Measurements from ENCODE around the gene USP48.
"Not testable (repeated sequence)": the region's sequence is repeated elsewhere in the genome, so short reads cannot be mapped to it uniquely, and the experiment has no call there.

The USP48 gene

DNA sequence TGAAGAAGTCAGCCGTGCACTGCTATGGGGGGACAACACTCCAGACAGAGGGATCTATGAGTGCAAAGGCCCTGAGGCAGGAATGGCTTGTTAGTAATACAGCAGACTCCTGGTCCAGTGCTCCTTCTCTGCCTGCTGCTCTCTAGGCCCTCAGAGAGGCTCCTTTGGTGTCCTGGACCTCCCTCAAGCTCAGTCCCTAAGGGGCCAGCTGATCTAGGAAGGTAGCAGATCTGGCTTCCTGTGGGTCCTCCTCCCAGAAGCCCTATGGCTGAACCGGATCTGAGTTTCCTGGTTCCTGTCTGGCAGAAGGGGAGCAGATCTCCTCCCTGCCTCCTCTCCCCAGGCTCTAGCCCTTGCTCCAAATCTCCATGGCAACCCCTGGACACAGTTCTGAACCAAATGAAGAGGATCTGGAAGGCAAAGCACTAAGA, 28.9 kb upstream of the USP48 start, which contains the start of gene LDLRAD2:
Gene LDLRAD2, plus strand, starts transcription at position 391 of the 431 bp plus-strand sequence. CDS start 187 bp downstream, outside the sequence.
- H3K9ac ChIP-seq (ENCODE audit: low read depth, low read length), result no peak within 1 kb of the TSS
- no peaks in the 10 kb centered on the region for H3K4me1 ChIP-seq (ENCODE audit: control insufficient read depth, insufficient read depth, low read length)
- no peaks in the 10 kb centered on the region for H3K36me3 ChIP-seq (ENCODE audit: control insufficient read depth, insufficient read depth, low read length)
- no peaks in the 10 kb centered on the region for H3K27me3 ChIP-seq (ENCODE audit: control insufficient read depth, insufficient read depth, low read length)
- H3K9me3 ChIP-seq (ENCODE audit: control insufficient read depth, insufficient read depth, low read length), result no peaks in the 10 kb centered on the region
- no peak within 1 kb of the TSS for H3K4me3 ChIP-seq (ENCODE audit: low read depth, low read length)

- Histone ChIP-seq H3K9me3 (ENCODE audit: control insufficient read depth, insufficient read depth, low read length) (no peaks in the 10 kb centered on the region), H3K4me1 (ENCODE audit: control insufficient read depth, insufficient read depth, low read length) (no peaks in the 10 kb centered on the region), H3K9ac (ENCODE audit: low read depth, low read length) (no peak overlapping the region)
These were observed 21.6 kb upstream of the USP48 start for GRCh38 chr1:21804536-21804935.

DNA sequence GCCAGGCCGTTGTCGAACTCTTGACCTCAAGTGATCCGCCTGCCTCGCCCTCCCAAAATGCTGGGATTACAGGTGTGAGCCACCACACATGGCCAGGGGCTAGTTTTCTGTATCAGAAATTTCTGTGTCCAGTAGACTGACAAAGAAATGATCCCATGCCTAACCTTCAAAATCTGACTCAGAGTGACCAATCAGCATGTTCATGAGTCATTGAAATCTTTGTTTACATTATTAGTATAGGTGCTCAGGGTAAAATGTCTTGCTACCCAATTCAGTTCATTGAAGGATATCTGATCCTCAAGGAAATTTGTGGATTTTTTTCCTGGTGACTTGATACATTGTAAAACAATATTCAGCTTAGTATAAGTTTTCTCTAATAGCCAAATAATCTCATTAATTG, 18.2 kb upstream of the USP48 start:
- Histone ChIP-seq H3K9ac (ENCODE audit: low read depth, low read length) (no peak overlapping the region), H3K36me3 (ENCODE audit: control insufficient read depth, insufficient read depth, low read length) (no peaks in the 10 kb centered on the region), H3K9me3 (ENCODE audit: control insufficient read depth, insufficient read depth, low read length) (no peaks in the 10 kb centered on the region), H3K4me1 (ENCODE audit: control insufficient read depth, insufficient read depth, low read length) (no peaks in the 10 kb centered on the region), H3K27me3 (ENCODE audit: control insufficient read depth, insufficient read depth, low read length) (no peaks in the 10 kb centered on the region), H3K4me3 (ENCODE audit: low read depth, low read length) (no peak overlapping the region)

More at GRCh38 chr1:21804536-21804935, 21.6 kb upstream of the USP48 start:
- H3K36me3 ChIP-seq (ENCODE audit: control insufficient read depth, insufficient read depth, low read length), result no peaks in the 10 kb centered on the region
- H3K27me3 ChIP-seq (ENCODE audit: control insufficient read depth, insufficient read depth, low read length), result no peaks in the 10 kb centered on the region
- no peak overlapping the region for H3K4me3 ChIP-seq (ENCODE audit: low read depth, low read length)

DNA sequence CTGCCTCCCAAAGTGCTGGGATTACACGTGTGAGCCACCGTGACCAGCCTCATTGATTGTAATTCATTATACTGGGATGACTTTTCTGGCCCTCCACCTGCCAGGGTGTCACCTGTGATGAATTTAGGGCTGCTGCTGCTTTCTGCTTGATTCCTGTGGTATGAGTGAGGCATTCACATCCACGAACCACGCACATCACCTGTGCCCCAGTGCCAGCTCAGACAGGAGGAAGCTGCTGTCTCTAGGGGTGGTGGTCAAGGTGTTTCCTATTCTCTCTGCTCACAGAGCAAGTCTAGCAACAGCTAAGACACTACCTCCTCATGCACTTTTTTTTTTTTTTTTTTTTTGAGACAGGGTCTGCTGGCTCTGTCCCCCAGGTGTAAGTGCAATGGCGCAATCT, 16.8 kb upstream of the USP48 start:
- no peaks in the 10 kb centered on the region for H3K4me1 ChIP-seq (ENCODE audit: control insufficient read depth, insufficient read depth, low read length)
- no peaks in the 10 kb centered on the region for H3K9me3 ChIP-seq (ENCODE audit: control insufficient read depth, insufficient read depth, low read length)
- no peaks in the 10 kb centered on the region for H3K36me3 ChIP-seq (ENCODE audit: control insufficient read depth, insufficient read depth, low read length)
- no peaks in the 10 kb centered on the region for H3K27me3 ChIP-seq (ENCODE audit: control insufficient read depth, insufficient read depth, low read length)
- H3K4me3 ChIP-seq (ENCODE audit: low read depth, low read length), result no peak overlapping the region
- no peak overlapping the region for H3K9ac ChIP-seq (ENCODE audit: low read depth, low read length)

GRCh38 chr1:21795075-21795474, 12.1 kb upstream of the USP48 start:
- no peaks in the 10 kb centered on the region for H3K9me3 ChIP-seq (ENCODE audit: control insufficient read depth, insufficient read depth, low read length)
- no peaks in the 10 kb centered on the region for H3K36me3 ChIP-seq (ENCODE audit: control insufficient read depth, insufficient read depth, low read length)
- no peaks in the 10 kb centered on the region for H3K27me3 ChIP-seq (ENCODE audit: control insufficient read depth, insufficient read depth, low read length)
- H3K4me1 ChIP-seq (ENCODE audit: control insufficient read depth, insufficient read depth, low read length), result no peaks in the 10 kb centered on the region
- no peak overlapping the region for H3K9ac ChIP-seq (ENCODE audit: low read depth, low read length)
- no peak overlapping the region for H3K4me3 ChIP-seq (ENCODE audit: low read depth, low read length)

DNA sequence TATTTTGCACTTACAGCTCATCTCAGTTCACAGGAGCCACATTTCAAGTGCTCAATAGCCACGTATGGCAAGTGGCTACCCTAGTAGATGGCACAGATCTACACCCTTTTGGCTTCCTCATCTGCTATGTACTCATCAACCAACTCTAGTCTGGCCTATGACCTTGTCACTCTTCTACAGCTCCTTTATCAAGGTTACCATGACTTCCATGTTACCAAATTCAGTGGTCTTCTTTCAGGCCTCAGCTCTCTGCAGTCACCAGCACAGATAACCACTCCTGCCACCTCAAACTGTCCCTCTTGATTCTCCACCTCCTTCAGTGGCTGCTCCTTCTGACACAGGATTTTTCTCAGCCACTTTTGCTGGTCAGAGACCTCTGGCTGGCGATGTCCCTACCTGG, 11.7 kb upstream of the USP48 start:
- Histone ChIP-seq H3K9me3 (ENCODE audit: control insufficient read depth, insufficient read depth, low read length) (no peaks in the 10 kb centered on the region), H3K36me3 (ENCODE audit: control insufficient read depth, insufficient read depth, low read length) (no peaks in the 10 kb centered on the region), H3K27me3 (ENCODE audit: control insufficient read depth, insufficient read depth, low read length) (no peaks in the 10 kb centered on the region), H3K4me3 (ENCODE audit: low read depth, low read length) (no peak overlapping the region), H3K9ac (ENCODE audit: low read depth, low read length) (no peak overlapping the region), H3K4me1 (ENCODE audit: control insufficient read depth, insufficient read depth, low read length) (peaks cover 2% of the 10 kb centered on the region)

- Histone ChIP-seq H3K4me3 (ENCODE audit: low read depth, low read length) (no peak overlapping the region), H3K9me3 (ENCODE audit: control insufficient read depth, insufficient read depth, low read length) (no peaks in the 10 kb centered on the region), H3K4me1 (ENCODE audit: control insufficient read depth, insufficient read depth, low read length) (peaks cover 2% of the 10 kb centered on the region), H3K36me3 (ENCODE audit: control insufficient read depth, insufficient read depth, low read length) (no peaks in the 10 kb centered on the region), H3K27me3 (ENCODE audit: control insufficient read depth, insufficient read depth, low read length) (no peaks in the 10 kb centered on the region), H3K9ac (ENCODE audit: low read depth, low read length) (no peak overlapping the region)
These were observed 10.2 kb upstream of the USP48 start for GRCh38 chr1:21793104-21793503.

DNA sequence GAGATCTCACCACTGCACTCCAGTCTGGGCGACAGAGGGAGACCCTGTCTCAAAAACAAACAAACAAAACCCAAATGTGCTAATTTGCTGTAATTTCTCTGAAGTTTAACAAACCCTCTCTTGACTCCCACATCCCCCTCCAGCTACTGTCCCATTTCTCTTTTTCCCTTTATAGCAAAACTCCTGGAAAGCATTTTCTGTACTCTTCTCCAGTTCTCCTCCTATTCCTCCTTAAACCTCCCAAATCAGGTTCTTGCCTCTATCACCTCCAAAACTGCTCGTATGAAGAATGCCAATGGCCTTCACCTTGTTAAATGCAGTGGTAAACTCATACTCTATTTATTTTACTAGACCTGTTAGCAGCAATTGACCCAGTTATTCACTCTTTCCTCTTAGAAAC, 3.7 kb upstream of the USP48 start:
- Histone ChIP-seq H3K9me3 (ENCODE audit: control insufficient read depth, insufficient read depth, low read length) (no peaks in the 10 kb centered on the region), H3K9ac (ENCODE audit: low read depth, low read length) (no peak overlapping the region), H3K4me1 (ENCODE audit: control insufficient read depth, insufficient read depth, low read length) (peaks cover 2% of the 10 kb centered on the region), H3K27me3 (ENCODE audit: control insufficient read depth, insufficient read depth, low read length) (no peaks in the 10 kb centered on the region), H3K4me3 (ENCODE audit: low read depth, low read length) (no peak overlapping the region), H3K36me3 (ENCODE audit: control insufficient read depth, insufficient read depth, low read length) (no peaks in the 10 kb centered on the region)

DNA sequence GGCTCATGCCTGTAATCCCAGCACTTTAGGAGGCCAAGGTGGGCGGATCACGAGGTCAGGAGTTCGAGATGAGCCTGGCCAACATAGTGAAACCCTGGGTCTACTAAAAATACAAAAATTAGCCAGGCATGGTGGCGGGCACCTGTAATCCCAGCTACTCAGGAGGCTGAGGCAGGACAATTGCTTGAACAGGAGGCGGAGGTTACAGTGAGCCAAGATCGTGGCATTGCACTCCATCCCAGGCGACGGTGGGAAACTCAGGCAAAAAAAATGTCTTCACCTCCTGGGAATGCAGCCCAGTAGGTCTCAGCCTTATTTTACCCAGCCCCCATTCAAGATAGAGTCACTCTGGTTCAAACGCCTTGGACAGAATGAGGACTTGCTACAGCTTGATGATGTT, 2.8 kb upstream of the USP48 start:
- H3K36me3 ChIP-seq (ENCODE audit: control insufficient read depth, insufficient read depth, low read length); H3K9me3 ChIP-seq (ENCODE audit: control insufficient read depth, insufficient read depth, low read length); H3K4me3 ChIP-seq (ENCODE audit: low read depth, low read length); H3K4me1 ChIP-seq (ENCODE audit: control insufficient read depth, insufficient read depth, low read length); H3K27me3 ChIP-seq (ENCODE audit: control insufficient read depth, insufficient read depth, low read length); H3K9ac ChIP-seq (ENCODE audit: low read depth, low read length): not testable (repeated sequence)

GRCh38 chr1:21783679-21784603, 992 bp upstream of the USP48 start:
- Histone ChIP-seq H3K4me3 (ENCODE audit: low read depth, low read length) (peak overlapping the region; percentile 99), H3K36me3 (ENCODE audit: control insufficient read depth, insufficient read depth, low read length) (no peaks in the 10 kb centered on the region), H3K9me3 (ENCODE audit: control insufficient read depth, insufficient read depth, low read length) (no peaks in the 10 kb centered on the region), H3K4me1 (ENCODE audit: control insufficient read depth, insufficient read depth, low read length) (no peaks in the 10 kb centered on the region), H3K9ac (ENCODE audit: low read depth, low read length) (peak overlapping the region; percentile 100), H3K27me3 (ENCODE audit: control insufficient read depth, insufficient read depth, low read length) (no peaks in the 10 kb centered on the region)

- Histone ChIP-seq H3K9ac (ENCODE audit: low read depth, low read length) (peak overlapping the region; percentile 87), H3K36me3 (ENCODE audit: control insufficient read depth, insufficient read depth, low read length) (no peaks in the 10 kb centered on the region), H3K27me3 (ENCODE audit: control insufficient read depth, insufficient read depth, low read length) (no peaks in the 10 kb centered on the region), H3K4me3 (ENCODE audit: low read depth, low read length) (peak overlapping the region; percentile 92), H3K4me1 (ENCODE audit: control insufficient read depth, insufficient read depth, low read length) (no peaks in the 10 kb centered on the region), H3K9me3 (ENCODE audit: control insufficient read depth, insufficient read depth, low read length) (no peaks in the 10 kb centered on the region)
These were observed 541 bp downstream of the USP48 start for GRCh38 chr1:21782349-21782867.

DNA sequence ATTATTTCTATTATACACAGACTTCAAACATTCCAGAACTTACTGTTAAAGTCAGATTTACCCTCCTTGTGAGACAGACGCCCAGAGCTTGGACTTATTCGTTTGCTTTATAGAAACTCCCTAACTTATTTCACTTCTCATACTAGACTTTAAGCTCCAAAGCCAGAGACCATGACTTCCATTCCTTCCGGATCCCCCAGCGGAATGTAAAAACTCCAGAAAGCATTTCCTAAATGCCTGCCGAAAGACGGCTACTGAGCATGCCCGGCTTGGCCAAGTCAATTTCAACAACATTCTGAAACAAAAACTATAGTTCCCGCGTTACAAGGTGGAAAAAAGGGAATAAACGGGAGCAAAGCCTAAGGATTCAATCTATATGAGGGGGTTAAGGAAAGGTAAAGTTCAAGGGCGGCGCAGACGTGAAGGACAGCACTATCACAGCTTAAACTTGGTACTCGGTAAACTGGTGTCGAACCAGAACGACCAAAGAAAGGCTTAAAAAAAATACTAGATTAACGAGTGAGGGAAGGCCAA, 1.1 kb downstream of the USP48 start:
- peak overlapping the region; percentile 87 for H3K9ac ChIP-seq (ENCODE audit: low read depth, low read length)
- H3K27me3 ChIP-seq (ENCODE audit: control insufficient read depth, insufficient read depth, low read length), result no peaks in the 10 kb centered on the region
- no peaks in the 10 kb centered on the region for H3K36me3 ChIP-seq (ENCODE audit: control insufficient read depth, insufficient read depth, low read length)
- H3K4me3 ChIP-seq (ENCODE audit: low read depth, low read length), result peak overlapping the region; percentile 92
- H3K9me3 ChIP-seq (ENCODE audit: control insufficient read depth, insufficient read depth, low read length), result no peaks in the 10 kb centered on the region
- no peaks in the 10 kb centered on the region for H3K4me1 ChIP-seq (ENCODE audit: control insufficient read depth, insufficient read depth, low read length)
